GM20000 (cell line): ENCODE data around the gene SIN3A.

ENCODE experiments used
- DNase-seq: peaks from one replicate; pipeline ENCODE4 v3.0.0; 2012; ENCODE audit warnings: low spot score
- CTCF ChIP-seq: IDR thresholded peaks from 2 replicates; pipeline ENCODE4 v1.5.1; 2012; ENCODE audit warnings: mild to moderate bottlenecking, control low read depth; ENCODE audit errors: extremely low read depth, missing control alignments

SIN3A gene

GRCh38 chr15:75422554-75422953 lies 28.9 kb downstream of the SIN3A start:
- DNase-seq: no peak
- TF ChIP-seq CTCF: no peak

GRCh38 chr15:75420698-75421097 lies 30.8 kb downstream of the SIN3A start:
- TF ChIP-seq CTCF: no peak
- DNase-seq: no peak

- TF ChIP-seq CTCF: no peak
- DNase-seq: no peak
Measured at GRCh38 chr15:75416584-75416983, 34.9 kb downstream of the SIN3A start.

- no peak for TF ChIP-seq CTCF
- DNase-seq: no peak
Measured at GRCh38 chr15:75410196-75410595, 41.3 kb downstream of the SIN3A start.

- no peak for TF ChIP-seq CTCF
- no peak for DNase-seq
Measured at GRCh38 chr15:75407083-75407482, 44.4 kb downstream of the SIN3A start.

- no peak for TF ChIP-seq CTCF
- DNase-seq: no peak
Measured at GRCh38 chr15:75403892-75404291, 47.6 kb downstream of the SIN3A start.

GRCh38 chr15:75397494-75397893 lies 54.0 kb downstream of the SIN3A start:
- DNase-seq: no peak
- TF ChIP-seq CTCF: no peak
